WI38 (cell line): ENCODE data around the gene IRAK1BP1.

ENCODE experiments used
- H3K4me3 ChIP-seq: 2 replicates; pipeline ENCODE4 v1.5.1; 2011; ENCODE audit warnings: low read depth, mild to moderate bottlenecking, control low read depth, low read length
- TF ChIP-seq, protein P1 (sequence below): IDR thresholded peaks from 2 replicates; pipeline ENCODE4 v1.5.1; 2012; ENCODE audit warnings: low read depth, mild to moderate bottlenecking, control low read depth, low read length

IRAK1BP1 gene

DNA sequence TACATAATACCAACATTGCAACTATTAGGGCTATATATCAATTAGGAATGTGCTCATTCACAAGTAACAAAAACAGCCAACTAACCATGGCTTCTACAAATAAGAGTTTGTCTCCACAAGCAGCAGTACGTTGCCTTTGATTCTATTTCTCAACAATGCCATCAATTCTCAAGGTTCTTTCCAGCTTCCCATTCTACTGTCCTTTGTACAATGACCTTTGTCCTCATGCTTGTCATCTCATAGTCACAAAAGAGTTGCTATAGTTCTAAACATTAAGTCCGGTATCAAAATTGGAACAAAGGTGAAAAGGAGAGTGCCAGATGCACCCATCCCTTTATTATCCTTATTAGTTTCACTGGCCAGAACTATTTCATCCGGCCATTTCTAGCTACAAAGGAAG, 30.8 kb upstream of the IRAK1BP1 start:
- TF ChIP-seq, protein P1, sequence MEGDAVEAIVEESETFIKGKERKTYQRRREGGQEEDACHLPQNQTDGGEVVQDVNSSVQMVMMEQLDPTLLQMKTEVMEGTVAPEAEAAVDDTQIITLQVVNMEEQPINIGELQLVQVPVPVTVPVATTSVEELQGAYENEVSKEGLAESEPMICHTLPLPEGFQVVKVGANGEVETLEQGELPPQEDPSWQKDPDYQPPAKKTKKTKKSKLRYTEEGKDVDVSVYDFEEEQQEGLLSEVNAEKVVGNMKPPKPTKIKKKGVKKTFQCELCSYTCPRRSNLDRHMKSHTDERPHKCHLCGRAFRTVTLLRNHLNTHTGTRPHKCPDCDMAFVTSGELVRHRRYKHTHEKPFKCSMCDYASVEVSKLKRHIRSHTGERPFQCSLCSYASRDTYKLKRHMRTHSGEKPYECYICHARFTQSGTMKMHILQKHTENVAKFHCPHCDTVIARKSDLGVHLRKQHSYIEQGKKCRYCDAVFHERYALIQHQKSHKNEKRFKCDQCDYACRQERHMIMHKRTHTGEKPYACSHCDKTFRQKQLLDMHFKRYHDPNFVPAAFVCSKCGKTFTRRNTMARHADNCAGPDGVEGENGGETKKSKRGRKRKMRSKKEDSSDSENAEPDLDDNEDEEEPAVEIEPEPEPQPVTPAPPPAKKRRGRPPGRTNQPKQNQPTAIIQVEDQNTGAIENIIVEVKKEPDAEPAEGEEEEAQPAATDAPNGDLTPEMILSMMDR: no peak
- no peak overlapping the region for H3K4me3 ChIP-seq

- TF ChIP-seq, protein P1: no peak
- H3K4me3 ChIP-seq: no peak overlapping the region
These were observed 26.2 kb upstream of the IRAK1BP1 start for GRCh38 chr6:78841111-78841510.

- TF ChIP-seq, protein P1: no peak
- H3K4me3 ChIP-seq: no peak overlapping the region
These were observed 24.4 kb upstream of the IRAK1BP1 start for GRCh38 chr6:78842953-78843352.

GRCh38 chr6:78844899-78845298, 22.5 kb upstream of the IRAK1BP1 start:
- H3K4me3 ChIP-seq: no peak overlapping the region
- TF ChIP-seq, protein P1: no peak

DNA sequence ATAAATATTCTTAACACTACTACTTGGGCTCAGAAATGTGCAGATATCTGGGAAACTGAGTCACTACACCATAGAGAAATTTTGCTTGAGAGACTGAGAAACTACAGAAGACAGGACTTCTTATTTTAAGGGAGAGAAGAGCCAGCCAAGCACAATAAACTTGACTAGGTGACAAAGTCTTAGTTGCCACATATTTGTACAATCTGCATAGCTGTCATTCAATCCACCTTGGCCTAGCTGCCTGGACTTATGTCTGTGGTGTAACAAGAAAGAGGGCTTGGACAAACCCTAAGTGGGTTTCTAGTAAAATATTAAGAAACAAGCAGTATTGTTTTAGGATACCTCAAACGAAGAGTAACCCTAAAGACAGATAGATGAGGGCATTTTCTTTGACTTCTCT, 21.8 kb upstream of the IRAK1BP1 start:
- no peak overlapping the region for H3K4me3 ChIP-seq
- TF ChIP-seq, protein P1: no peak

GRCh38 chr6:78850621-78851020, 16.7 kb upstream of the IRAK1BP1 start:
- TF ChIP-seq, protein P1: no peak
- H3K4me3 ChIP-seq: no peak overlapping the region

DNA sequence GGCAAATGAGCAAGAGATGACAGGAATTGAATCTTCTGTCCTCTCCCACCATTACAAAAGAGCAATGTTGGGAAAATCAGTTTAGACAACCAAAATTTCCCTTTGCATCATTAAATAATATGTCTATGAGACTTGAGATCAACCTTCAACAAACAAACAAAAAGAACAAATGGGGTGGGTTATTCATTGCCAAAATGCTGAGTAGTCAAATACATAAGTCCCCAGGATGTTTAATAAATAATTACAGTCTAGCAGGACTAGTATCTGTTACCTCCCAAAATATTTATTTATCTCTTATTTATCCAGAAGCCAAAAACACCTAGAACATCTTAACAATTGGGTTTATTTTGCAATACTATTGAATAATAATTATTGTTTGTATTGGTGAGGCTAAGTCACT, 16.2 kb upstream of the IRAK1BP1 start:
- H3K4me3 ChIP-seq: no peak overlapping the region
- TF ChIP-seq, protein P1: no peak
